Gastroesophageal sphincter (tissue), 3 donors: ENCODE results near the gene UBE2J2.

Experiments
- POLR2A ChIP-seq, 2 donors: fragments of 450-650 bp; IDR thresholded peaks; one replicate each; pipeline ENCODE4 v1.6.1; 2017; ENCODE audit warnings: antibody characterized with exemption in 2 of 2, mild to moderate bottlenecking in 2 of 2, moderate library complexity in 1 of 2
- POLR2AphosphoS5 ChIP-seq: sonication (generic); formaldehyde crosslinking; IDR thresholded peaks from one replicate; pipeline ENCODE4 v1.6.1; 2017; ENCODE audit warnings: antibody characterized with exemption
- TF ChIP-seq, protein P1 (sequence below), 4 experiments: fragments of 200-600 bp in 2 of 4; fragments of 450-650 bp in 2 of 4; sonication (generic) in 1 of 4; IDR thresholded peaks; one replicate each; pipeline ENCODE4 v1.5.1; 2017 to 2019; ENCODE audit warnings: antibody characterized with exemption in 4 of 4, mild to moderate bottlenecking in 2 of 4, moderate library complexity in 2 of 4

DNA sequence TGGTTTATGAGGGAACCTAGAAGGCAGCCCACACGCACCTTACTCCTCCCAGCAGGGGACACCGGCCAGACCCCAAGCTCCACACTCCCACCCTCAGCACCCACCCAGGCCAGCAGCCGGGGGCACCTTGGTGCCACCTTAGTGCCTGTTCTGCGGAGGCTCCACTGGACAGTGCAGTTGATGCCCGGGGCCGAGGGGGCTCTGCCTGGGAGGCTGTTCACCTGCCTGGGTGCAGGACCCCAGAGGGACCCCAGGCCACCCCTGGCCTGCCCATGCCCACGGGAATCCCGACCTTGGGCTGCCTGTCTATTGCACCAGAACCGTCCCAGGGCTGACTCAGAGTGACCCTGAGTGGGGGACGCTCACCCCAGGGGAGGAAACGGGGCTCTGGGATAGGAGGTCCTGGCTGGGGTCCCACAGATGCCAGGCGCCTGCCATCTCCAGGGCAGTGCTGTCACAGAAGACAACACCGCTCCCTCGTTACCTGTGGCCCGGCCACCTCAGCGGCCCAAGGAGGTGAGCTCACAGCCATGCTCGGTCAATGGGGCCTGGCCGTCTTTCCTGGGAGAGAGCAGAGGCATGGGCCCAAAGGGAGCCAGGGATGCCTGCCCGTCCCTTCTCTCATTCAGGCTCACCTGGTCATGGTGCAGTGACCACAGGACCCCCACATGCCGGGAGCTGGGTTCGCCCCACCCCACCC is 7.3 kb upstream of the UBE2J2 start:
- TF ChIP-seq POLR2AphosphoS5 = no peak
- TF ChIP-seq, protein P1, sequence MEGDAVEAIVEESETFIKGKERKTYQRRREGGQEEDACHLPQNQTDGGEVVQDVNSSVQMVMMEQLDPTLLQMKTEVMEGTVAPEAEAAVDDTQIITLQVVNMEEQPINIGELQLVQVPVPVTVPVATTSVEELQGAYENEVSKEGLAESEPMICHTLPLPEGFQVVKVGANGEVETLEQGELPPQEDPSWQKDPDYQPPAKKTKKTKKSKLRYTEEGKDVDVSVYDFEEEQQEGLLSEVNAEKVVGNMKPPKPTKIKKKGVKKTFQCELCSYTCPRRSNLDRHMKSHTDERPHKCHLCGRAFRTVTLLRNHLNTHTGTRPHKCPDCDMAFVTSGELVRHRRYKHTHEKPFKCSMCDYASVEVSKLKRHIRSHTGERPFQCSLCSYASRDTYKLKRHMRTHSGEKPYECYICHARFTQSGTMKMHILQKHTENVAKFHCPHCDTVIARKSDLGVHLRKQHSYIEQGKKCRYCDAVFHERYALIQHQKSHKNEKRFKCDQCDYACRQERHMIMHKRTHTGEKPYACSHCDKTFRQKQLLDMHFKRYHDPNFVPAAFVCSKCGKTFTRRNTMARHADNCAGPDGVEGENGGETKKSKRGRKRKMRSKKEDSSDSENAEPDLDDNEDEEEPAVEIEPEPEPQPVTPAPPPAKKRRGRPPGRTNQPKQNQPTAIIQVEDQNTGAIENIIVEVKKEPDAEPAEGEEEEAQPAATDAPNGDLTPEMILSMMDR (IDR thresholded peaks at IDR 0.05) = no peak
- TF ChIP-seq POLR2A (IDR thresholded peaks at IDR 0.05) = no peak
